Adrenal gland (tissue), 5 donors: ENCODE data around the gene GRIA4.

Experiments
- CTCF ChIP-seq, 6 experiments: fragments of 450-650 bp in 4 of 6; fragments of 200-600 bp in 2 of 6; sonication (generic) in 1 of 6; IDR thresholded peaks; 1 replicate in 5 of 6; 2 replicates in 1 of 6; pipeline versions ENCODE4 v1.5.1 to v1.8.0; 2016 to 2021; ENCODE audit warnings: antibody characterized with exemption in 6 of 6, mild to moderate bottlenecking in 2 of 6, moderate library complexity in 1 of 6
- POLR2A ChIP-seq, 2 donors: fragments of 450-650 bp; IDR thresholded peaks; one replicate each; pipeline ENCODE4 v1.6.1; 2017; ENCODE audit warnings: antibody characterized with exemption in 2 of 2, mild to moderate bottlenecking in 2 of 2, moderate library complexity in 1 of 2
- donor health status: DM: no; HTN: no; CAD: no.

GRCh38 chr11:105829084-105829483 lies 219.2 kb downstream of the GRIA4 start:
- TF ChIP-seq CTCF (IDR thresholded peaks at IDR 0.05) (no peak), POLR2A (IDR thresholded peaks at IDR 0.05) (no peak)
